Mucosa of stomach (tissue), 1 donor: ENCODE data around the gene CDC42BPG.

ENCODE experiments used
- H3K27me3 ChIP-seq: one replicate; pipeline ENCODE4 v1.7.0; 2013; ENCODE audit warnings: mild to moderate bottlenecking, low read length; ENCODE audit not compliant: control insufficient read depth, insufficient read depth
- H3K36me3 ChIP-seq: one replicate; pipeline ENCODE4 v1.7.0; 2013; ENCODE audit warnings: low read length; ENCODE audit not compliant: control insufficient read depth, insufficient read depth
- H3K4me1 ChIP-seq: one replicate; pipeline ENCODE4 v1.7.0; 2013; ENCODE audit warnings: mild to moderate bottlenecking, low read length; ENCODE audit not compliant: control insufficient read depth, insufficient read depth
- H3K4me3 ChIP-seq: one replicate; pipeline ENCODE4 v1.7.0; 2013; ENCODE audit warnings: low read length
- H3K9ac ChIP-seq: one replicate; pipeline ENCODE4 v1.7.0; 2013; ENCODE audit warnings: mild to moderate bottlenecking, low read length, moderate library complexity
- H3K9me3 ChIP-seq: one replicate; pipeline ENCODE4 v1.7.0; 2013; ENCODE audit warnings: mild to moderate bottlenecking, low read length, moderate library complexity; ENCODE audit not compliant: control insufficient read depth
- donor health status: Pancreatic carcinoma.

Gene CDC42BPG

GRCh38 chr11:64839887-64840782, 4.3 kb downstream of the CDC42BPG start:
- Histone ChIP-seq H3K4me3 (no peak overlapping the region), H3K27me3 (no peaks in the 10 kb centered on the region), H3K9me3 (no peaks in the 10 kb centered on the region), H3K36me3 (no peaks in the 10 kb centered on the region), H3K9ac (no peak overlapping the region), H3K4me1 (peaks cover 30% of the 10 kb centered on the region)

DNA sequence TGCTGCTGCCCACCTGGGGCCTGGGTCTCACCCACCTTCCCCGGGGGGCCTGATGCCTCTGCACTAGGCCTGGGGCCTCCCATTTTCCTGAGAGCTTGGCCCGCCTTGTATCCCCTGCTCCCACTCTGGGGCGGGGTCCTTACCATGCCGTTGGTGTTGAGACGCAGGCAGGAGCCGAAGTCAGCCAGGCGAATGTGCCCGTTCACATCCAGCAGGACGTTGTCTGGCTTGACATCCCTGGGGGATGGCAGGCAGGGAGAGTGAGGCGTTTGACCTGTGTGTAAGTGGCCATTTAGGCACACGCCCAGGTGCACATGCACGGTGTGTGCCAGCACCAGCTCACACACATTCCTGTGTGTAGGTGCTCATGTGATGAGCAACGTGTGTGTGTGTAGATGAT, 5.1 kb downstream of the CDC42BPG start:
- Histone ChIP-seq H3K36me3 (no peaks in the 10 kb centered on the region), H3K4me1 (peaks cover 31% of the 10 kb centered on the region), H3K9ac (no peak overlapping the region), H3K27me3 (no peaks in the 10 kb centered on the region), H3K4me3 (no peak overlapping the region), H3K9me3 (no peaks in the 10 kb centered on the region)

GRCh38 chr11:64838600-64839334, 5.7 kb downstream of the CDC42BPG start:
- peaks cover 2% of the 10 kb centered on the region for H3K36me3 ChIP-seq
- H3K9ac ChIP-seq: no peak overlapping the region
- H3K9me3 ChIP-seq: no peaks in the 10 kb centered on the region
- peaks cover 31% of the 10 kb centered on the region for H3K4me1 ChIP-seq
- no peaks in the 10 kb centered on the region for H3K27me3 ChIP-seq
- H3K4me3 ChIP-seq: no peak overlapping the region

- H3K27me3 ChIP-seq: no peaks in the 10 kb centered on the region
- H3K36me3 ChIP-seq: peaks cover 10% of the 10 kb centered on the region
- H3K9me3 ChIP-seq: no peaks in the 10 kb centered on the region
- H3K4me3 ChIP-seq: no peak overlapping the region
- H3K9ac ChIP-seq: no peak overlapping the region
- H3K4me1 ChIP-seq: peaks cover 26% of the 10 kb centered on the region
These were observed 6.5 kb downstream of the CDC42BPG start for GRCh38 chr11:64837887-64838351.

GRCh38 chr11:64836448-64837072, 7.9 kb downstream of the CDC42BPG start:
- Histone ChIP-seq H3K4me1 (peaks cover 12% of the 10 kb centered on the region), H3K9me3 (no peaks in the 10 kb centered on the region), H3K36me3 (peaks cover 10% of the 10 kb centered on the region), H3K27me3 (no peaks in the 10 kb centered on the region), H3K9ac (no peak overlapping the region), H3K4me3 (no peak overlapping the region)

DNA sequence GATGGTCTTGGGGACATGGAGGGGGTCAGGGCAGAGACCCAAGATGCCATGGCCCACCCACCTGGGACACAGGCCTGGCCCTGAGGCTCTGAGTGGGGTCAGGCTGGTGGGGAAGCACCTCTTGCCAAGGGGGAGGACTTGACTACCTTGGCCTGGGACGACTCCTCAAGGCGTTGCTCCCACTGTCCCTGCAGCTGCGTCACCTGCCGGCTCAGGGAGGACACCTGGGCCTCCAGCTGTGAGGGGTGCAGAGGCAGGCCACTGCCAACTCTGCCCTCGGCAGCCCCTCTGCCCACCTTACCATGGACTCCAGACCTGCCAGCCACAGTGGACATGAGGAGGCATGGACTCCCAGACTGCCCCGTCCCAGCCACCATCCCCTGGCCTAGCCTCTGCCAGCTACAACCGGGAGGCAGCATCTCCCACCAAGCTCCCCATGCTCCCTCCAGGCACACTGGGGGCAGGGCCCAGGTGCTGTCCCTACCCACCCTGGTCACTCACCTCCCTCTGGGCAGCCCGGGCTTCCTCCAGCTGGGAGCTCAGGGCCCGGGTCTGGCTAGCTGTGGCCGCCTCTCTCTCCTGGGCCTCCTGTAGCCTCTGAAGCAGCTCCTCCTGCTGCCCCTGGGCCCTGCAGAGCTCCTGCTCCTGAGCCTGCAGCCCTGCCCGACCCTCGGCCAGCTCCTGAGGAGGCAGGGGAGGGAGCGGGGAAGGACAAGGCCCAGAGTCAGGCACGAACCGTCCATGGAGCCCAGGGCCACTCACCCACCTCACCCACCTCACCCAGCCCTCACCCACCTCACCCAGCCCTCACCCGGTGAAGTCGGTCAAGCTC, 8.6 kb downstream of the CDC42BPG start:
- Histone ChIP-seq H3K9ac (no peak overlapping the region), H3K4me3 (no peak overlapping the region), H3K27me3 (no peaks in the 10 kb centered on the region), H3K4me1 (peaks cover 11% of the 10 kb centered on the region), H3K9me3 (no peaks in the 10 kb centered on the region), H3K36me3 (peaks cover 10% of the 10 kb centered on the region)

GRCh38 chr11:64834723-64835615, 9.5 kb downstream of the CDC42BPG start:
- Histone ChIP-seq H3K27me3 (no peaks in the 10 kb centered on the region), H3K36me3 (peaks cover 10% of the 10 kb centered on the region), H3K9ac (no peak overlapping the region), H3K4me1 (peaks cover 11% of the 10 kb centered on the region), H3K9me3 (no peaks in the 10 kb centered on the region), H3K4me3 (no peak overlapping the region)

DNA sequence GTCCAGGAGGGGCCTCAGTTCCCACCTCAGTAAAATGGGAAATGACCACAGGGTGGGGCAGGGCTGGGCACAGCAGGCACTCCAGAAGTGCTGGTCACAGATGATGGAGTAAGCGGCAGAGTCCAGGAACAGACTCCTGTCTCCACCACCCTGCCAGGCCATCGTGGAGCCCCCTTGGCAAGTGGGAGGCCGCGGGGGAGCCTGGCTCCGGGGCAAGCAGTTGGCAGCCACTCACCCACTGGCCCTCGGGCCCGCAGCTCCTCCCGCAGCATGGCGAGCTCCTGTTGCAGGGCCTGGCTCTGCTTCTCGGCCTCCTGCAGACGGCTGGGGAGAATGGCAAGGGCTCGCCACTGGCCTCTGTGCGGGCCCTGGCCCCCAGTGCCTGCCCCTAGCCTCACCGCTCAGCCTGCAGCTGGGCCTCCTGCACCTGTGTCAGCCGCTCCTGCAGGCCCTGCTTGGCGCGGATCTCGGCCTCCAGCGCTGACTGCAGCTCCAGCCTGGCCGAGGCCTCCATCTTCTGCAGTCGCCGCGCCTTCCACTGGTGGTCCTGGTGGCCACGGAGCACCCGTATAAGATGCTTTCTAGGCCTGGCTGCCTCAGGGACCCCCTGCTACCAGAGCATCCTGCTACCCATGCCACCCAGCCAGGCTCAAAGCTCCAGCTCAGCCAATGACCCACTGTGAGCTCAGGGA, 10.3 kb downstream of the CDC42BPG start:
- no peaks in the 10 kb centered on the region for H3K27me3 ChIP-seq
- peaks cover 11% of the 10 kb centered on the region for H3K4me1 ChIP-seq
- H3K4me3 ChIP-seq: no peak overlapping the region
- H3K9ac ChIP-seq: no peak overlapping the region
- H3K9me3 ChIP-seq: no peaks in the 10 kb centered on the region
- H3K36me3 ChIP-seq: peaks cover 10% of the 10 kb centered on the region

- no peaks in the 10 kb centered on the region for H3K27me3 ChIP-seq
- no peaks in the 10 kb centered on the region for H3K9me3 ChIP-seq
- H3K4me3 ChIP-seq: no peak overlapping the region
- H3K36me3 ChIP-seq: peaks cover 10% of the 10 kb centered on the region
- peaks cover 11% of the 10 kb centered on the region for H3K4me1 ChIP-seq
- H3K9ac ChIP-seq: no peak overlapping the region
These were observed 10.9 kb downstream of the CDC42BPG start for GRCh38 chr11:64833509-64833908.

DNA sequence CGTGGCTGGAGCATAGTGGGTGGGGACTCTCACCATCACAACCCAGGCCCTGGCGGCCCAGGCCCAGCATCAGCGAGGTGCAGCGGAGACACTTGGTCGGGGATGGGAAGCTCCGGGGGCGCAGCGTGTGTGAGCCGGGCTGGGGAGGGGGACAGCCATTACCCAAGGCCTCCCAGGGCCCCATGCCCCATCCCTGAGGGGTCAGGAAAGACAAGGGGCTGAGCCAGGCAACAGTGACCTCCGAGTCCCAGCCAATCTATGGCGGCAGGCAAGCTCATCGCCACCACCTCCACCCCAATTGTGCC, 11.3 kb downstream of the CDC42BPG start:
- peaks cover 10% of the 10 kb centered on the region for H3K36me3 ChIP-seq

More for the DNA sequence above, 11.3 kb downstream of the CDC42BPG start:
- Histone ChIP-seq H3K4me1 (peaks cover 11% of the 10 kb centered on the region), H3K4me3 (no peak overlapping the region), H3K9ac (no peak overlapping the region), H3K9me3 (no peaks in the 10 kb centered on the region), H3K27me3 (no peaks in the 10 kb centered on the region)
